Fibroblast of peridontal ligament (primary cell): Measurements from ENCODE around the gene SHISA2.

Experiments
- DNase-seq: peaks from one replicate; pipeline ENCODE4 v3.0.0-alpha.2; 2010; ENCODE audit errors: extremely low read depth

SHISA2 gene

GRCh38 chr13:26017932-26018665 lies 33.7 kb downstream of the SHISA2 start:
- DNase-seq: no peak

- peak; percentile 16 for DNase-seq
Observed at GRCh38 chr13:26017196-26017921, 34.5 kb downstream of the SHISA2 start.

- no peak for DNase-seq
Observed at GRCh38 chr13:26016189-26016588, 35.6 kb downstream of the SHISA2 start.

- DNase-seq: no peak
Observed at GRCh38 chr13:26015271-26016125, 36.3 kb downstream of the SHISA2 start.

- DNase-seq: no peak
Observed at GRCh38 chr13:26012995-26013394, 38.8 kb downstream of the SHISA2 start.

- no peak for DNase-seq
Observed at GRCh38 chr13:26011996-26012821, 39.6 kb downstream of the SHISA2 start.

- DNase-seq: no peak
Observed at GRCh38 chr13:26011208-26011573, 40.6 kb downstream of the SHISA2 start.

DNA sequence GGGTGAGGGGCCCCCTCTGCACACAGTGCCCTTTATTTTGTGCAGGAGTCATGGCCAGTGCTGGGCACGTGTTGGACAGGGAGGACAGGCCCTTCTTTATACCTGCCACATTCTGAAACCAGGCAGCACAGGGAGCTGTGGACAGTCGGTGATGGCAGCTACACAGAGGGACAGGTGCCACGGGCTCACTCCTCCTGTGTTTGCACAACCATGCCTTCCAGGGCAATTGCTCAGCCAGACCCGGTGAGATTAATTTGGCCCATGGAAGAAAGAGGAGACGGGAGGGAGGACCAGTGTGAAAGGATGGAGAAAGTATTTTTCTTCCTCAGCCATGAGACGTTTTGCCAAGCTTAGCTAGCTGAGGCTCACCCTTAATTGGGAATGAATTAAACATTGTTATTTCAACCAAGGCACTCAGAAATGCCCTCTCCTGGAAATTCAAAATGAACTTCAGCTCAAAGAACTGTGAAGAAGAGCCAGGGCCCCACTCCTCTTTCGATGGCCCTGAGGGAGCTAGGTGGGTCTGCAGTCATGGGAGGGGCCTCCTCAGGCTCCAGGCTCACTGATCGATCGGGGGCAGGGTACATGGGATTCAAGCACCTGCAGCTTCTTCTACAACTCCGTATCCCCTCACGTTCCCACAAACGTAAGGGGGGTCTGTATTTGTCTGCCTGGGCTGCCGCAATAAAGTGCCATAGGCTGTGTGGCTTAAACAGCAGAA lies 41.2 kb downstream of the SHISA2 start:
- DNase-seq: no peak

GRCh38 chr13:26007261-26008125 lies 44.3 kb downstream of the SHISA2 start:
- DNase-seq: peak; percentile 11
